ENCODE data around the gene IL4. TPM values are rescaled to one million over a fixed set of nuclear protein-coding genes. Genes with fewer than 3 reads are reported as not detected.

The IL4 gene
- total and polyA plus RNA-seq, 9 of the 15 experiments (the other 6 are each of a cell fraction or from before 2014, with no cell fraction given) = 0.22 to 0.62 TPM; not detected in 7

DNA sequence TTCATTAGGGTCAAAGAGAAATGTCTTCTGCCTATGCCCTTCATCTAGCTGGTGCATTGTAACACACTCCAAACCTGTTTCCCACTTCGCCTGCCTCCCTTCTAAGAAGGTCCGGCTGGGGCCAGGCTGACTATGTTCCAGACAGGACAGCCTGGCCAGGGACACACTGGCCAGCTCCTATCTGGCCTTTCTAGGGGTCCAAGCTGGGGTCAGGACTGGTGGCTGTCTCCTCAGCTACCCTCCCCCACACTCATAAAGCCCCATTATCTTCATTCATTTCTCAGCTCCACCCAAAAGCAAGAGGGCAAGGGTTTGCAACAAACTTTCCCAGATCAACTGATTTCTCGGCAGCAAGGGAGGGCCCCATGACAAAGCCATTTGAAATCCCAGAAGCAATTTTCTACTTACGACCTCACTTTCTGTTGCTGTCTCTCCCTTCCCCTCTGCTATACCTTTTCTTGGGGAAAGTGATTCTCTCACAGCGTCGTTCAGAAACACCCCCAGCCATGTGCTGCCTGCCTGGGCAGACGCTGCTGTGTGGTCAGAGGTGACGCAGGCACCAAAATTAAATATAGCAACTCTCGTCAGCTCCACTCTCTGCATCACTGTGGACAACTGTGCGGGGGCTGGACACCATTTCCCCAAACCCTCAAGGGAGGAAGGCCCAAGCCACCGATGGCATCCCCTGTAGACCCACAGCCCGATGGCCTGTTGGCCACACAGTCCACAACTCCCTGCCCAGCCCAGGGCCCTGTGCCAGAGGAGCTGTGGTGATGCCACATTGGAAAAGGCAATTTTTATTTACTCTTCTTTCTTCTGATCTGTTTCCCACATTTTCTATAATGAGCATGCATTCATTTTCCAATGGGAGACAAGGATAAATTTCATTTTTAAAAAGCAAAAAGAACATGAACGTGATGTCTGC is 9.8 kb upstream of the IL4 start (continued):
- TF ChIP-seq ZBTB17 (CRISPR knock-in tag; IDR thresholded peaks at IDR 0.05) (0 out of 2 replicates have a peak, but pooled peaks have one; percentile 20), DACH1 (IDR thresholded peaks at IDR 0.05; ENCODE audit: partially characterized antibody) (no peak), NR4A1 (CRISPR knock-in tag; IDR thresholded peaks at IDR 0.05) (no peak; the same call in 1 of the 2 replicates), NR4A1 (tag; IDR thresholded peaks at IDR 0.05) (peak; percentile 77; the same call in 1 of the 2 replicates), SIN3A (IDR thresholded peaks at IDR 0.05; ENCODE audit: borderline replicate concordance in 2 of 2, control insufficient read depth in 1 of 2, low read depth in 2 of 2, low read length in 2 of 2) (no peak), SRSF1 (IDR thresholded peaks at IDR 0.05; ENCODE audit: low read depth, low read length) (no peak), CBX1 (IDR thresholded peaks at IDR 0.05; ENCODE audit: low read depth) (no peak), SREBF2 (CRISPR knock-in tag; IDR thresholded peaks at IDR 0.05) (no peak), SIX5 (IDR thresholded peaks at IDR 0.05; ENCODE audit: borderline replicate concordance in 1 of 2, insufficient read depth in 1 of 2, low read depth in 1 of 2, low read length in 2 of 2) (no peak), ESRRA (IDR thresholded peaks at IDR 0.05; ENCODE audit: borderline replicate concordance, low read depth) (no peak), HDAC6 (IDR thresholded peaks at IDR 0.05; ENCODE audit: low read depth, low read length) (no peak), NCOA2 (IDR thresholded peaks at IDR 0.05; ENCODE audit: partially characterized antibody in 2 of 2) (no peak), SRF (CRISPR knock-in tag; IDR thresholded peaks at IDR 0.05) (no peak; a peak in 1 of 4 replicates), ZNF76 (CRISPR knock-in tag; IDR thresholded peaks at IDR 0.05; ENCODE audit: borderline replicate concordance) (no peak)
- TF ChIP-seq, protein P1, sequence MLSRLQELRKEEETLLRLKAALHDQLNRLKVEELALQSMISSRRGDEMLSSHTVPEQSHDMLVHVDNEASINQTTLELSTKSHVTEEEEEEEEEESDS (CRISPR knock-in tag; IDR thresholded peaks at IDR 0.05) = no peak
- TF ChIP-seq, protein P2, sequence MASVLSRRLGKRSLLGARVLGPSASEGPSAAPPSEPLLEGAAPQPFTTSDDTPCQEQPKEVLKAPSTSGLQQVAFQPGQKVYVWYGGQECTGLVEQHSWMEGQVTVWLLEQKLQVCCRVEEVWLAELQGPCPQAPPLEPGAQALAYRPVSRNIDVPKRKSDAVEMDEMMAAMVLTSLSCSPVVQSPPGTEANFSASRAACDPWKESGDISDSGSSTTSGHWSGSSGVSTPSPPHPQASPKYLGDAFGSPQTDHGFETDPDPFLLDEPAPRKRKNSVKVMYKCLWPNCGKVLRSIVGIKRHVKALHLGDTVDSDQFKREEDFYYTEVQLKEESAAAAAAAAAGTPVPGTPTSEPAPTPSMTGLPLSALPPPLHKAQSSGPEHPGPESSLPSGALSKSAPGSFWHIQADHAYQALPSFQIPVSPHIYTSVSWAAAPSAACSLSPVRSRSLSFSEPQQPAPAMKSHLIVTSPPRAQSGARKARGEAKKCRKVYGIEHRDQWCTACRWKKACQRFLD (CRISPR knock-in tag; IDR thresholded peaks at IDR 0.05) = peak; percentile 76; the same call in 1 of the 2 replicates
- TF ChIP-seq, protein P3, sequence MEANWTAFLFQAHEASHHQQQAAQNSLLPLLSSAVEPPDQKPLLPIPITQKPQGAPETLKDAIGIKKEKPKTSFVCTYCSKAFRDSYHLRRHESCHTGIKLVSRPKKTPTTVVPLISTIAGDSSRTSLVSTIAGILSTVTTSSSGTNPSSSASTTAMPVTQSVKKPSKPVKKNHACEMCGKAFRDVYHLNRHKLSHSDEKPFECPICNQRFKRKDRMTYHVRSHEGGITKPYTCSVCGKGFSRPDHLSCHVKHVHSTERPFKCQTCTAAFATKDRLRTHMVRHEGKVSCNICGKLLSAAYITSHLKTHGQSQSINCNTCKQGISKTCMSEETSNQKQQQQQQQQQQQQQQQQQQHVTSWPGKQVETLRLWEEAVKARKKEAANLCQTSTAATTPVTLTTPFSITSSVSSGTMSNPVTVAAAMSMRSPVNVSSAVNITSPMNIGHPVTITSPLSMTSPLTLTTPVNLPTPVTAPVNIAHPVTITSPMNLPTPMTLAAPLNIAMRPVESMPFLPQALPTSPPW (CRISPR knock-in tag; IDR thresholded peaks at IDR 0.05) = peak; percentile 46; the same call in 1 of the 2 replicates
- TF ChIP-seq, protein P4, sequence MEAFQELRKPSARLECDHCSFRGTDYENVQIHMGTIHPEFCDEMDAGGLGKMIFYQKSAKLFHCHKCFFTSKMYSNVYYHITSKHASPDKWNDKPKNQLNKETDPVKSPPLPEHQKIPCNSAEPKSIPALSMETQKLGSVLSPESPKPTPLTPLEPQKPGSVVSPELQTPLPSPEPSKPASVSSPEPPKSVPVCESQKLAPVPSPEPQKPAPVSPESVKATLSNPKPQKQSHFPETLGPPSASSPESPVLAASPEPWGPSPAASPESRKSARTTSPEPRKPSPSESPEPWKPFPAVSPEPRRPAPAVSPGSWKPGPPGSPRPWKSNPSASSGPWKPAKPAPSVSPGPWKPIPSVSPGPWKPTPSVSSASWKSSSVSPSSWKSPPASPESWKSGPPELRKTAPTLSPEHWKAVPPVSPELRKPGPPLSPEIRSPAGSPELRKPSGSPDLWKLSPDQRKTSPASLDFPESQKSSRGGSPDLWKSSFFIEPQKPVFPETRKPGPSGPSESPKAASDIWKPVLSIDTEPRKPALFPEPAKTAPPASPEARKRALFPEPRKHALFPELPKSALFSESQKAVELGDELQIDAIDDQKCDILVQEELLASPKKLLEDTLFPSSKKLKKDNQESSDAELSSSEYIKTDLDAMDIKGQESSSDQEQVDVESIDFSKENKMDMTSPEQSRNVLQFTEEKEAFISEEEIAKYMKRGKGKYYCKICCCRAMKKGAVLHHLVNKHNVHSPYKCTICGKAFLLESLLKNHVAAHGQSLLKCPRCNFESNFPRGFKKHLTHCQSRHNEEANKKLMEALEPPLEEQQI (IDR thresholded peaks at IDR 0.05) = no peak
- TF ChIP-seq, protein P5, sequence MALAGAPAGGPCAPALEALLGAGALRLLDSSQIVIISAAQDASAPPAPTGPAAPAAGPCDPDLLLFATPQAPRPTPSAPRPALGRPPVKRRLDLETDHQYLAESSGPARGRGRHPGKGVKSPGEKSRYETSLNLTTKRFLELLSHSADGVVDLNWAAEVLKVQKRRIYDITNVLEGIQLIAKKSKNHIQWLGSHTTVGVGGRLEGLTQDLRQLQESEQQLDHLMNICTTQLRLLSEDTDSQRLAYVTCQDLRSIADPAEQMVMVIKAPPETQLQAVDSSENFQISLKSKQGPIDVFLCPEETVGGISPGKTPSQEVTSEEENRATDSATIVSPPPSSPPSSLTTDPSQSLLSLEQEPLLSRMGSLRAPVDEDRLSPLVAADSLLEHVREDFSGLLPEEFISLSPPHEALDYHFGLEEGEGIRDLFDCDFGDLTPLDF (CRISPR knock-in tag; IDR thresholded peaks at IDR 0.05) = 0 out of 2 replicates have a peak, but pooled peaks have one; percentile 41

Data from K562 (cell line).